ENCODE results near the gene DIAPH2. TPM values are rescaled to one million over a fixed set of nuclear protein-coding genes. Genes with fewer than 3 reads are reported as not detected.

The DIAPH2 gene
- total and polyA plus RNA-seq, 4 donors: 7.2 to 57.6 (median 15.5) TPM

DNA sequence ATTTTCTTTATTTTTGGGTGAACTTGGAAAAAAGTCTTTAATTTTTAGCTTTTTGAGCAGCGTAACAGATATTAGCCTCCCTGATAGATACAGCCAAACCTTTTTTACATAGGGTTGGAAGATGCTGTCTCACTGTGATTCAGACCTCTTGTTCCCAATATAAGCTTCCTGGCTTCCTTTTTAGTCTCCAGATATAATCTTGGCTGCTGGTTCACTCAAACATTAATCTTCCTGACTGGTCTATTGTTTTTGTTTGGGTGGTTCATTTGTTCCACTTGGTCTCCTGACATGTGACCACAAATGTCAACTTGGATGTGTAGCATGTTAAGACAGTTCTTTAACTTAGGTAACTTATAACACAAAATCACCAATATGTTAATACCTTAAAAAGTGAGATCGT lies 222.1 kb downstream of the DIAPH2 start:
- TF ChIP-seq, protein P1, sequence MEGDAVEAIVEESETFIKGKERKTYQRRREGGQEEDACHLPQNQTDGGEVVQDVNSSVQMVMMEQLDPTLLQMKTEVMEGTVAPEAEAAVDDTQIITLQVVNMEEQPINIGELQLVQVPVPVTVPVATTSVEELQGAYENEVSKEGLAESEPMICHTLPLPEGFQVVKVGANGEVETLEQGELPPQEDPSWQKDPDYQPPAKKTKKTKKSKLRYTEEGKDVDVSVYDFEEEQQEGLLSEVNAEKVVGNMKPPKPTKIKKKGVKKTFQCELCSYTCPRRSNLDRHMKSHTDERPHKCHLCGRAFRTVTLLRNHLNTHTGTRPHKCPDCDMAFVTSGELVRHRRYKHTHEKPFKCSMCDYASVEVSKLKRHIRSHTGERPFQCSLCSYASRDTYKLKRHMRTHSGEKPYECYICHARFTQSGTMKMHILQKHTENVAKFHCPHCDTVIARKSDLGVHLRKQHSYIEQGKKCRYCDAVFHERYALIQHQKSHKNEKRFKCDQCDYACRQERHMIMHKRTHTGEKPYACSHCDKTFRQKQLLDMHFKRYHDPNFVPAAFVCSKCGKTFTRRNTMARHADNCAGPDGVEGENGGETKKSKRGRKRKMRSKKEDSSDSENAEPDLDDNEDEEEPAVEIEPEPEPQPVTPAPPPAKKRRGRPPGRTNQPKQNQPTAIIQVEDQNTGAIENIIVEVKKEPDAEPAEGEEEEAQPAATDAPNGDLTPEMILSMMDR (IDR thresholded peaks at IDR 0.05; ENCODE audit: control extremely low read depth, extremely low read depth): no peak
- no peak for ATAC-seq (ENCODE audit: insufficient read depth, low FRiP score)
- WGBS, 2 donors: 77 to 81% methylated on average over 2 of the region's 2 CpGs
- no peak overlapping the region for H3K27ac ChIP-seq (ENCODE audit: low read depth in 1 of 2, low read length in 1 of 2)
- DNase-seq: peak in 1 of 3 donors; percentile 13
- no peaks in the 10 kb centered on the region for H3K9me3 ChIP-seq (ENCODE audit: control insufficient read depth in 4 of 4, insufficient read depth in 3 of 4, low read length in 3 of 4)
- peaks cover 0 to 5% (median 3%) of the 10 kb centered on the region in 3 donors for H3K27me3 ChIP-seq (ENCODE audit: control insufficient read depth in 3 of 3, insufficient read depth in 3 of 3, low read length in 2 of 3)
- peaks cover 0 to 5% (median 0%) of the 10 kb centered on the region in 5 donors for H3K4me1 ChIP-seq (ENCODE audit: control insufficient read depth in 5 of 5, insufficient read depth in 5 of 5, low read length in 5 of 5)
- no peak overlapping the region for H3K4me3 ChIP-seq
- H3K9ac ChIP-seq (ENCODE audit: insufficient read depth in 1 of 2, low read length in 2 of 2): no peak overlapping the region
- H3K36me3 ChIP-seq (ENCODE audit: control insufficient read depth in 4 of 4, insufficient read depth in 4 of 4, low read length in 4 of 4): no peaks in the 10 kb centered on the region

DNA sequence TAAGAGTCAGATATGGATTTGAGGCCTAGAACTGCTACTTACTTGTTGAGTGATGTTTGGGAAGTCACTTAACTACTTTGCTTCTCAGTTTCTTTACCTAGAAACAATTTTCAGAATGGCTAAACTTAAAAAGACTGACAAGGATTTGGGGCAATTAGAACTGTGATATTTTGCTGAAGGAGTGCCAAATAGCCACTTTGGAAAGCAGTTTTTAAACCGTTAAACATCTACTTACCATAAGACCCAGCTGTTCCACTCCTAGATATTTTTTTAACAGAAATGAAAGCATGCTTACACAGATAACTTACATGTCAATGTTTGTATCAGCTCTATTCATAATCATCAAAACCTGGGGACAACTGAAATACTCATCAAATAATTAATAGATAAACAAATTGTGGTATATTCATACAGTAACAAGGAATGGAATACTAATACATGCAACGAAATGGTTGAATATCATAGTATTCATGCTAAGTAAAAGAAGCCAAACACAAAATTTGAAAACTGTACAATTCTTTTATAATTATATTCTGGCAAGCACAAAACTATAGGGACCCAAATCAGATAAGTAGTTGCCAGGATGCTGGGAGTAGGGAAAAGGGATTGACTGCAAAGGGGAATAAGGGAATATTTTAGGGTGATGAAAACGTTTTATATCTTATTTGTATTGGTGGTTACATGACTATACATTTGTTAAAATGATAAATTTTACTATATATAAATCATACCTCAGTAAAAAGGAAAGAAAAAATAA lies 223.1 kb downstream of the DIAPH2 start:
- no peak for ATAC-seq (ENCODE audit: insufficient read depth, low FRiP score)
- peak in 2 of 3 donors; percentile 82 for DNase-seq
- Histone ChIP-seq H3K4me3 (no peak overlapping the region), H3K36me3 (ENCODE audit: control insufficient read depth in 4 of 4, insufficient read depth in 4 of 4, low read length in 4 of 4) (no peaks in the 10 kb centered on the region), H3K27ac (ENCODE audit: low read depth in 1 of 2, low read length in 1 of 2) (no peak overlapping the region), H3K9ac (ENCODE audit: insufficient read depth in 1 of 2, low read length in 2 of 2) (no peak overlapping the region), H3K9me3 (ENCODE audit: control insufficient read depth in 4 of 4, insufficient read depth in 3 of 4, low read length in 3 of 4) (no peaks in the 10 kb centered on the region), H3K4me1 (ENCODE audit: control insufficient read depth in 5 of 5, insufficient read depth in 5 of 5, low read length in 5 of 5) (peaks cover 0 to 5% (median 0%) of the 10 kb centered on the region in 5 donors), H3K27me3 (ENCODE audit: control insufficient read depth in 3 of 3, insufficient read depth in 3 of 3, low read length in 2 of 3) (peaks cover 0 to 5% (median 0%) of the 10 kb centered on the region in 3 donors)
- WGBS, 2 donors: 61 to 76% methylated on average over 3 of the region's 3 CpGs
- TF ChIP-seq, protein P1 (IDR thresholded peaks at IDR 0.05; ENCODE audit: control extremely low read depth, extremely low read depth): no peak

DNA sequence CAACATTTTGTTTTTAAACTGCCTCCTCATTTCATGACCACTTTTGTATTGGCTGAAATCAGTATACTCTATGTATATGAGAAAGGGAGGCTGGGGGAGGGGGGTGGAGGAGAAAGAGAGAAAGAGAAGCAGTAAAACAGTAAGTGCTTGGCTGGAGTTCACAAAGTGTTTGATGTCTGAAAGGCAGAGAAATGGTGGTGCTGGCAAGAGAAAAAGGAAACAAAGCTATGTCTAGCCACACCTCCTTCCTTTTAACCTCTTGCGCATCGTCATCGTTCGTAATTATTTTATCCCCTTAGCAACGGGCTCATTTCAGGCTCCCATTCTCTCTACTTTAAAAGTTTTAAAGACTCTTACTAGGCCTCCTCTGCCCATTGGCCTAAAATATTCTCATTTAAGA lies 224.6 kb downstream of the DIAPH2 start:
- no peak for ATAC-seq (ENCODE audit: insufficient read depth, low FRiP score)
- WGBS, 2 donors: 71 to 77% methylated on average over 5 of the region's 5 CpGs
- TF ChIP-seq, protein P1 (IDR thresholded peaks at IDR 0.05; ENCODE audit: control extremely low read depth, extremely low read depth): no peak
- H3K27ac ChIP-seq (ENCODE audit: low read depth in 1 of 2, low read length in 1 of 2): no peak overlapping the region
- DNase-seq: peak; percentile 49 to 83 (median 79)
- no peaks in the 10 kb centered on the region for H3K9me3 ChIP-seq (ENCODE audit: control insufficient read depth in 4 of 4, insufficient read depth in 3 of 4, low read length in 3 of 4)
- peaks cover 0 to 5% (median 0%) of the 10 kb centered on the region in 5 donors for H3K4me1 ChIP-seq (ENCODE audit: control insufficient read depth in 5 of 5, insufficient read depth in 5 of 5, low read length in 5 of 5)
- H3K9ac ChIP-seq (ENCODE audit: insufficient read depth in 1 of 2, low read length in 2 of 2): no peak overlapping the region
- H3K36me3 ChIP-seq (ENCODE audit: control insufficient read depth in 4 of 4, insufficient read depth in 4 of 4, low read length in 4 of 4): no peaks in the 10 kb centered on the region
- peaks cover 0 to 3% (median 0%) of the 10 kb centered on the region in 3 donors for H3K27me3 ChIP-seq (ENCODE audit: control insufficient read depth in 3 of 3, insufficient read depth in 3 of 3, low read length in 2 of 3)
- H3K4me3 ChIP-seq: no peak overlapping the region
